T-helper 17 cell (primary cell): ENCODE results near the gene SEZ6L. TPM values are rescaled to one million over a fixed set of nuclear protein-coding genes. Genes with fewer than 3 reads are reported as not detected.
A peak's percentile ranks its signal among the peaks of the same experiment; 100 is the strongest.

Source experiments
- ATAC-seq: fragments of 150-1000 bp; cut with Tn5 transposase; 2 replicates; pipeline ENCODE4 v1.10.0; 2021; ENCODE audit warnings: mild to moderate bottlenecking, moderate library complexity
- DNase-seq, 3 donors: peaks; one replicate each; pipeline versions ENCODE4 v3.0.0 to v3.0.0-alpha.2; 2020 to 2021
- H3K9me3 ChIP-seq: one replicate; pipeline ENCODE4 v1.7.0; 2013; ENCODE audit warnings: low read length, mild to moderate bottlenecking; ENCODE audit not compliant: control insufficient read depth, poor library complexity, severe bottlenecking
- H3K27ac Mint-ChIP-seq: one replicate; pipeline ENCODE4 v1.8.0; 2022; ENCODE audit warnings: mild to moderate bottlenecking, moderate library complexity, mixed read lengths
- H3K27me3 Mint-ChIP-seq: one replicate; pipeline ENCODE4 v1.8.0; 2022; ENCODE audit warnings: mixed read lengths
- H3K36me3 Mint-ChIP-seq: one replicate; pipeline ENCODE4 v1.8.0; 2022; ENCODE audit warnings: low read depth, mixed read lengths
- H3K4me1 Mint-ChIP-seq: one replicate; pipeline ENCODE4 v1.8.0; 2022; ENCODE audit warnings: mild to moderate bottlenecking, mixed read lengths
- H3K4me3 Mint-ChIP-seq: one replicate; pipeline ENCODE4 v1.8.0; 2022; ENCODE audit warnings: mild to moderate bottlenecking, moderate library complexity, mixed read lengths
- total RNA-seq, 4 donors: library from RNA in 2 of 4; stranded (reverse) in 2 of 4; gene quantifications; one replicate each; pipeline ENCODE4 v1.2.3 and lab custom pipeline; 2022 to 2026

Gene SEZ6L
- total RNA-seq, 2 donors from 2014 or later, result 0.07 to 0.13 TPM

DNA sequence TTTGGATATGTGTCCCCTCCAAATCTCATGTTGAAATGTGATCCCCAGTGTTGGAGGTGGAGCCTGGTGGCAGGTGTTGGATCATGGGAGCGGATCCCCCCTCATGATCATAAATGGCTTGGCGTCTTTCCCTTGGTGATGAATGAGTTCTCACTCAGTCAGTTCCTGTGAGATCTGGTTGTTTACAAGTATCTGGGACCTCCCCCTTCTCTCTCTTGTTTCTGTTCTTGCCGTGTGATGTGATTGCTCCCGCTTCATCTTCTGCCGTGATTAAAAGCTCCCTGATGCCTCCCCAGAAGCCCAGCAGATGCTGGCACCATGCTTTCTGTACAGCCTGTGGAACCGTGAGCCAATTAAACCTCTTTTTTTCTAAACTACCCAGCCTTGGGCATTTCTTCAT is 102.2 kb downstream of the SEZ6L start:
- Mint-ChIP-seq H3K36me3 (no peaks in the 10 kb centered on the region), H3K4me3 (no peak overlapping the region), H3K27ac (no peak overlapping the region), H3K27me3 (peaks cover 65% of the 10 kb centered on the region), H3K4me1 (no peaks in the 10 kb centered on the region)
- H3K9me3 ChIP-seq, result peaks cover 3% of the 10 kb centered on the region
- ATAC-seq (no peak), DNase-seq (no peak)

DNA sequence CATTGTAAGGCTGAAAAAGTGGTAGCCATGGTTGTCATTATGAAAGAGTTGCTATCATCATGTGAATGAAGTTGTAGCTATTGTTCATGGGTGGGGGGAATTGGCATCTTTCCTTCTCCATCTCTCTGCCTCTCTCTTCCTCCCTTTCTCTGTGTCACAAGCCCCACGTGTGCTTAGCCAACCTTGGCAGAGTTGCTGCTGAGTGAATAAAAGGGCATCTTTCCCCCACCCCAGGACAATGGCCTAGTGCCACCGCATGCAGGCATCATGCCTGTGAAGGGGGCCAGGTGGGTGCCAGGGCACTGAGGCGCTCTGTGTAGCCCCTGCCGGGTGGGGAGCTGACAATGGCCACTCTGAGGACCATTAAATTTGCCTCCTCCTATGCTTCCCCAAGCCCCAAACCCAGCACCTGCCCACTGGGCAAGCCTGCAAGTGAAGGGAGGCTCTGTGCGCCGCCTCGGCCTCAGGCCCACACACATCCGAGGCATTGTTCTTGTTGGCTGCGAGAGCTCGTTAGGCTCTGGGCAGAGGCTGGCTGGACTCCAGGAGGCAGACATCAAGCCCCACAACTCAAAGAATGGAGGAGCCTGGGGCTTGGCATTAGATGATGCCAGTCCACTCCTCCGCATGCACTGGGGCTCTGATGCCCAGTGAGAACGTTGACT is 103.9 kb downstream of the SEZ6L start:
- H3K4me3 Mint-ChIP-seq, result no peak overlapping the region
- peaks cover 3% of the 10 kb centered on the region for H3K9me3 ChIP-seq

DNA sequence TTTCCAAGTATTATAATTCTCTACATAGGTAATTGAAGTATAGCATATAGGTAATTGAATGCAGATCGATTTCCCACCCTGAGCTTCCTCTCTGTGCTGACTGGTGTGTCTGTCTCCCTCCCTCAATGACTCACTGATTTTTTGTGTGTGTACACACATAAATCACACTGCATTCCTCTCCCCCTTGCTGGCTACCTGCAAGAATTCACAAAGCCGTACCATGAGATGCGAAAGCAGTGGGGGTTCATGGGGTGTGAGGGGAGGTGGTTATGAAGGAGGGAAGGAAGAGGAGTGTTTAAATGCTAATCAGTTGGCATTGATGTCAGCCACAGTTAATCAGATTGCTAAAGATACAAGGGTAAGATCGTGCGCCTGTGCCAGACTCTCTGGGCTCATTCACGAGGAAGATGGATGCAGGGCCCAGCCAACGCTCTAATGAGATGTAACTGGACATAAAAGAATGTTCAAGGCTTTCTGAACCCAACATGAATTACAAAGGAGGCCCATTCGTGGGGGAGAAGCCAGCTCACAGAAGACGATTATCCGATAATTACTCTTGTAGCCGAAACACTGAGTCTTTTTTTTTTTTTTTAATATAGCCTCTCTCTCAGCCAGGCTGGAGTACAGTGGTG is 107.4 kb downstream of the SEZ6L start:
- no peak overlapping the region for H3K4me3 Mint-ChIP-seq
- no peak overlapping the region for H3K27ac Mint-ChIP-seq
- H3K36me3 Mint-ChIP-seq, result no peaks in the 10 kb centered on the region
- peaks cover 3% of the 10 kb centered on the region for H3K9me3 ChIP-seq
- no peak for DNase-seq
- no peaks in the 10 kb centered on the region for H3K4me1 Mint-ChIP-seq
- peaks cover 52% of the 10 kb centered on the region for H3K27me3 Mint-ChIP-seq
- ATAC-seq, result no peak

More for the DNA sequence above, 103.9 kb downstream of the SEZ6L start:
- DNase-seq (no peak), ATAC-seq (no peak)
- H3K27ac Mint-ChIP-seq, result no peak overlapping the region
- no peaks in the 10 kb centered on the region for H3K36me3 Mint-ChIP-seq
- peaks cover 74% of the 10 kb centered on the region for H3K27me3 Mint-ChIP-seq
- H3K4me1 Mint-ChIP-seq, result no peaks in the 10 kb centered on the region

DNA sequence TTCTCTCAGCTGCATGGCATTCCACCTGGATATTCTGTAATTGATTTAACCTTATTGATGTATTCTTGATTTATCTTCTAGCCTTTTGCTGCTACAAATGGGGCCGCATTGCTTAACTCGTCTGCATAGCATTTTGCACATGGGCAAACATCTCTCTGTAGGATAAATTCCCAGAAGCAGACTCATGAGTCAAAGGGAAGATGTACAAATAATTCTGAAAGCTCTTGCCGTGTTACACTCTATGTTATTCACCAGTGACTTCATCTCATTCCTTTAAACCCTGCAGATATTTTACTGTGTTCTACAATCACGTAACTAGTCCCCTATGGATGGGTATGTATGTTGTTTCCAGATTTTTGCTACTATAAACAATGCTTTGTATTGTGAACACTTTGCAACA is 112.7 kb downstream of the SEZ6L start:
- H3K4me1 Mint-ChIP-seq, result no peaks in the 10 kb centered on the region
- no peak for ATAC-seq
- no peaks in the 10 kb centered on the region for H3K36me3 Mint-ChIP-seq

DNA sequence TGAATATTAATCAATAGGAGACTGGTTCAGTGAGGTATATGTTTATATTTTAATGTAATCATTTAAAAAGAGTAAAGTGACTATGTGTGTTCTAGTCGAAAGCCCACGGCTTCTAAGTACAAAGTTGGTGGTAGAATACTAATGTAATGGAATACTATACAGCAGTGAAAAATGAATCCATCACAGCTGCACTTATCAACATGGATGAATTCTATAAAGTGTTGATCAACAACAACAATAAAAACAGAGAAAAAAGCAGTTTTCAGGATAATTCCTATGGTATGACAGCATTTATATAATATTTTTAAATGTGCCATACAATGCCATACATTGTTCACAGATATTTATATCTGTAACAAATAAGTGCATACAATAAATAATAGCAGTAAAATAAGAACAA is 114.1 kb downstream of the SEZ6L start:
- no peaks in the 10 kb centered on the region for H3K9me3 ChIP-seq
- Mint-ChIP-seq H3K27me3 (peaks cover 31% of the 10 kb centered on the region), H3K4me3 (no peak overlapping the region), H3K4me1 (no peaks in the 10 kb centered on the region), H3K36me3 (no peaks in the 10 kb centered on the region), H3K27ac (no peak overlapping the region)
- DNase-seq (no peak), ATAC-seq (no peak)

More for the DNA sequence above, 112.7 kb downstream of the SEZ6L start:
- DNase-seq, result no peak
- Mint-ChIP-seq H3K4me3 (no peak overlapping the region), H3K27me3 (peaks cover 33% of the 10 kb centered on the region), H3K27ac (no peak overlapping the region)
- no peaks in the 10 kb centered on the region for H3K9me3 ChIP-seq

DNA sequence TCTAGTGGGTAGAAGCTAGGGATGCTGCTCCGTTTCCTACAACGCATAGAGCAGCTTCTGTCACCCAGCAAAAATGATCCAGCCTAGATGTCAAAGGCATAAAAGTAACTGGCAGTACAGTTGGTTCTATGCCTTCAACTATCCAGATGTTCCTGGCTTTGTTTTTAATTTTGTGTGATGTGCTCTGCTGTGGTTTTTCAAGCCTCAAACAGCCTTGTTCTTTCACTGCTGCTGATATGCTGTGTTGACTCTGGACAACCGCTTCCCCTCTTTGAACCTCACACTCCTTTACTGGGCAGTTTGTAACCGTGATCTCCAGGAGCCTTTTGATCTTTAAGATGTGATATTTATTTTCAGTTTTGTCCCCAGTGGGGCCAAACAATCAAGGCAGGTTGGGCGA is 116.4 kb downstream of the SEZ6L start:
- no peaks in the 10 kb centered on the region for H3K4me1 Mint-ChIP-seq
- no peaks in the 10 kb centered on the region for H3K9me3 ChIP-seq
- no peak overlapping the region for H3K27ac Mint-ChIP-seq
- DNase-seq (no peak), ATAC-seq (no peak)
- H3K4me3 Mint-ChIP-seq, result no peak overlapping the region
- H3K27me3 Mint-ChIP-seq, result peaks cover 46% of the 10 kb centered on the region
- no peaks in the 10 kb centered on the region for H3K36me3 Mint-ChIP-seq

DNA sequence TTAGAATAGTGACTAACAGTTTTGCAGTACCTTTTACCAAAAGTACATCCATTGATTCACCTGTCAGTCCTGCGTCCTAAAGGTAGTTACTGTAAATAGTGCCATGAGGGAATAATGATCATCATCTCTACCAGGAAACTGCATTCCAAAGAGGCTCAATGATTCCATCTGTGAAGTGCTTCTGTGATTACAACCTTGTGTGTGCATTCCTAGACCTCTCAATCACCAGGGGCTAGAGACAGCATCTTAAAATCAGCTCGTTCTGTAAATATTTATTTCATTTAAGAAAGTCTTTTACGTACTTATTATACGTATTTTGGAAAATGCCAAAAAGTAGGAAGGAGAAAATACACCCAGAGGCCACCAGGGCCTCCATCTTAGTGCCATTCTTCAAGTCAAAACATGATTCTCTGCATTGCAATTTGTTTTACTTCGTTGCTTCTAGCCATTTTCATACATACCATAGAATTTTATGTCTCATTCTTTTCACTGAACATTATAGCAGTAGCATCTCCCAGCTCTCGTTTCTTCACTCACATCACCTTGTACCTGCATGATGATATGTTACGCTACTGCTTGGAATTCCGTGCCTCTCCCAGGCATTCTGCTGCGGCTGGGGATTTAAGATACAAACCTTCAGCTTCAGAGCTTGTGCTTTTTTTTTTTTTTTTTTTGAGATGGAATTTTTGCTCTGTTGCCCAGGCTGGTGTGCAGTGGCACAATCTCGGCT is 117.0 kb downstream of the SEZ6L start:
- no peak for ATAC-seq
- no peak for DNase-seq
- H3K27me3 Mint-ChIP-seq, result peaks cover 46% of the 10 kb centered on the region
- no peak overlapping the region for H3K27ac Mint-ChIP-seq
- H3K4me1 Mint-ChIP-seq, result no peaks in the 10 kb centered on the region
- no peak overlapping the region for H3K4me3 Mint-ChIP-seq
- H3K36me3 Mint-ChIP-seq, result no peaks in the 10 kb centered on the region
- no peaks in the 10 kb centered on the region for H3K9me3 ChIP-seq

DNA sequence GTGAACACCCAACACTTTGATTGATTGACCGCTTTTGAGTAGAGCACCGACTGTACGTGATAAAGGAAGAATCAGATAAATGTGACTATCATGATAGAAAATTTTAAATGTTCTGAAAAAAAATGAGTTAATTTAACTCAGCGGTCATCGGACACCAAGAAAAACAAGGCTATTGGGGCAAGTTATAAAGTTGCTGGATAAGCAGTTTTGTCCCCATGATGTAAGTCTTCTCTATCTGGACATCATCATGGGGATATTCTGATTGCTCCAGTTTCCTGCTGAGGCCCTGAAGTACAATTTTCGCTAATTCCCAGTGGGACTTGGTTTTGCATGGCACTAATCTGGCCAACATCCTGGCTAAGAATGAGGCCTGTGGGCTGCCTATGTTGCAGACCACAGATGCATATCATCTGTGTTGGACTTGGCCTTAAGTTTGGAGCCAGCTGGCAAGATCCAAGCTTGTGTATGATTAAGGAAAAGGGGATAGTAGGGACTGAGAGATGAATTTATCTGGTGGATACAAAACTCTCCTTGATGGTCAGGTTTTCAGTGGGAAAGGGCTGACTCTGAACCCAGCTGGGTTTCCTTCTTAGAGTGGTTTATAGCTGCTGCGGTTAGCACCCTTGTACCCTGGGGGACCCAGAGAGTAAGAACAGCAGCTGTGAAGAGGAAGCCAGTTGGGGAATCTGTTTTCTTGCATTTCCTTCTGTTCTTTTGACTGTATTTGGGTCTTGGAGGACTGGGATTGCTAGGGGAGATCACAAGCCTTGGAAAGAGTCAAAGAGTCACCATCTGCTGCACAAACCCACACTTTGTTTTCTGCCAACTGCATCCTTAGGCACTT is 118.3 kb downstream of the SEZ6L start:
- Mint-ChIP-seq H3K27me3 (peaks cover 35% of the 10 kb centered on the region), H3K36me3 (no peaks in the 10 kb centered on the region), H3K27ac (no peak overlapping the region), H3K4me3 (no peak overlapping the region), H3K4me1 (no peaks in the 10 kb centered on the region)
- H3K9me3 ChIP-seq, result no peaks in the 10 kb centered on the region
- DNase-seq (no peak), ATAC-seq (no peak)

DNA sequence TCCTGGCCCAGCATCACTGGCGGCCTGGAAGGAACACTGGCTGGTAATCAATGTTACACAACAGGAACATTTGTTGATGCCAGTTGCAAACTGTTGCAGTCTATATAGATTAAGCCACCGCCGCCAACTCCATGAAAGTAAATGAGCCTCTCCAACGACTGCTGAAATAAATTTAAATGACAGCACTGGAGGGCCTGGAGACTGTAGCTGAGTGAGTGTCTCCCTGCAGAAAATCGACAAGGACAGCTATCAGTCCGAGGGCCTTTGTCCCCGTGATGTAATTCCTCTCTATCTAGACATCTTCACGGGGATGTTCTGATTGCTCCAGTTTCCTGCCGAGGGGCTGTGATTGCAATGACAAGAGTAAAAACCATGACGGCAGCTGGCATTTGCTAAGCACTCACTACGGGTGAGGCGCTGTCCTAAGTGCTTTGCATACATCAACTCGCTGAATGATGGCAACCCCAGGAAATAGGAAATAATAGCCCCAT is 120.4 kb downstream of the SEZ6L start:
- H3K9me3 ChIP-seq, result no peaks in the 10 kb centered on the region
- no peak for DNase-seq
- Mint-ChIP-seq H3K4me3 (no peak overlapping the region), H3K27me3 (peaks cover 30% of the 10 kb centered on the region), H3K4me1 (peaks cover 6% of the 10 kb centered on the region), H3K36me3 (no peaks in the 10 kb centered on the region), H3K27ac (no peak overlapping the region)
- no peak for ATAC-seq

DNA sequence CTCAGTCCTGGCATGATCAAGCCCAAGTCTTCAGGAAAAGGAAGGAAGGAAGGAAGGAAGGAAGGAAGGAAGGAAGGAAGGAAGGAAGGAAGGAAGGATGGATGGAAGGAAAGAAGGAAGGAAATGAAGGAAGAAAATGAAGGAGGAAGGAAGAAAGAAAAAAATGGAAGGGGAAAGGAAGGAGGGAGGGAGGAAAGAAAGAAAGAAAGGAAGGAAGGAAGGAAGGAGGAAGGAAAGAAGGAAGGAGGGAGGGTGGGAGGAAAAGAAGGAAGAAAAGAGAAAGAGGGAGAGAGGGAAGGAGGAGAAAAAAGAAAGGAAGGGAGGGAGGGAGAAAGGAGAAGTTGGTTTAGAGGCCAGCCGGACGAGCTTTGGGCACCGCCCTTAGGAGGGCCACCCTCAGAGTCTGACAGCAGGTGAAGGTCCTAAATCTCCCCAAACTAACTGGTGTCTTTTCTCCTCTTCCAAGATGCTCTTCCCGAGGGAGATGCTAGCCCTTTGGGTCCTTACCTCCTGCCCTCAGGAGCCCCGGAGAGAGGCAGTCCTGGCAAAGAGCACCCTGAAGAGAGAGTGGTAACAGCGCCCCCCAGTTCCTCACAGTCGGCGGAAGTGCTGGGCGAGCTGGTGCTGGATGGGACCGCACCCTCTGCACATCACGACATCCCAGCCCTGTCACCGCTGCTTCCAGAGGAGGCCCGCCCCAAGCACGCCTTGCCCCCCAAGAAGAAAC is 122.8 kb downstream of the SEZ6L start:
- Mint-ChIP-seq H3K4me1 (peaks cover 12% of the 10 kb centered on the region), H3K27ac (no peak overlapping the region)
- no peak for ATAC-seq

DNA sequence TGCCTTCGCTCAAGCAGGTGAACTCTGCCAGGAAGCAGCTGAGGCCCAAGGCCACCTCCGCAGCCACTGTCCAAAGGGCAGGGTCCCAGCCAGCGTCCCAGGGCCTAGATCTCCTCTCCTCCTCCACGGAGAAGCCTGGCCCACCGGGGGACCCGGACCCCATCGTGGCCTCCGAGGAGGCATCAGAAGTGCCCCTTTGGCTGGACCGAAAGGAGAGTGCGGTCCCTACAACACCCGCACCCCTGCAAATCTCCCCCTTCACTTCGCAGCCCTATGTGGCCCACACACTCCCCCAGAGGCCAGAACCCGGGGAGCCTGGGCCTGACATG is 123.4 kb downstream of the SEZ6L start:
- peaks cover 4% of the 10 kb centered on the region for H3K36me3 Mint-ChIP-seq
- no peak overlapping the region for H3K4me3 Mint-ChIP-seq
- ATAC-seq (no peak), DNase-seq (no peak)
- peaks cover 22% of the 10 kb centered on the region for H3K27me3 Mint-ChIP-seq
- no peaks in the 10 kb centered on the region for H3K9me3 ChIP-seq
- H3K27ac Mint-ChIP-seq, result no peak overlapping the region
- H3K4me1 Mint-ChIP-seq, result peaks cover 12% of the 10 kb centered on the region

More for the DNA sequence above, 122.8 kb downstream of the SEZ6L start:
- peaks cover 2% of the 10 kb centered on the region for H3K36me3 Mint-ChIP-seq
- DNase-seq, result no peak
- no peak overlapping the region for H3K4me3 Mint-ChIP-seq
- H3K9me3 ChIP-seq, result no peaks in the 10 kb centered on the region
- peaks cover 23% of the 10 kb centered on the region for H3K27me3 Mint-ChIP-seq

DNA sequence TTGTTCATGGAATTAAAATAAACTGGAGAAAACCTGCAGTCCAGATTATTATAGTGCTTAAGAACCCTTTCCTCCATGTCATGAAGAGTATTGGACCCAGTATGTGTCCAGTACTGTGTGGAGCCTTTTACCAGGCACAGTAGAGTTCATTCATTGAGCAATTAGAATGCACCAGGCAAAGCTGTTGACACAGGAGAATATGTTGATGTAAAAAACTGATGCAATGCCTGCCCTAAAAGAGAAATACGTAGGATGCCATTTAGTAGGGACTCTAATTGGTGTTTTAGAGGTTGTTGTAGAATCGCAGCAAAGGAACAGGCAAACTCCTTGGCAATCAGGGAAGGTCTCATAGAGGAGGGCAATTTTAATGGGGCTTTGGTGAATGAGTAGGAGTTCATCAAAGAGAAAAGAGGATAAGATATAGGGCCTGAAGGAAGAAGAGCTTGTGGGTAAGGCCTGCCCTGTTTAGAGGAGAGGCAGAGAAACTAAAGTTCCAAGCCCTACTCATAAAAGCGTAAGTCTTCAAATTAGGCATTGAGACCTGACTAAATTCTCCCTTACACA is 126.4 kb downstream of the SEZ6L start:
- ATAC-seq, result no peak
- peak overlapping the region; percentile 79 for H3K27ac Mint-ChIP-seq
- peaks cover 6% of the 10 kb centered on the region for H3K36me3 Mint-ChIP-seq
- H3K4me1 Mint-ChIP-seq, result peaks cover 12% of the 10 kb centered on the region
- H3K9me3 ChIP-seq, result no peaks in the 10 kb centered on the region
- no peak overlapping the region for H3K4me3 Mint-ChIP-seq
- DNase-seq, result no peak
- H3K27me3 Mint-ChIP-seq, result no peaks in the 10 kb centered on the region
